GM12878 (cell line): ENCODE results near the gene STEAP3. TPM values are rescaled to one million over a fixed set of nuclear protein-coding genes. Genes with fewer than 3 reads are reported as not detected.

Source experiments
- ATAC-seq: fragments of 200-7000 bp; cut with Tn5 transposase; 3 replicates; pipeline ENCODE4 v1.9.1; 2020; ENCODE audit warnings: mild to moderate bottlenecking, moderate library complexity
- BruUV-seq: library from RNA; stranded (reverse); fragments of 400-500 nt; replicated peaks from 2 replicates; lab custom pipeline; 2021; lab: Mats Ljungman, UMichigan
- CTCF ChIA-PET: fragments of 300-600 bp; sonication (Branson Sonifier 250); formaldehyde crosslinking; extraction: SDS; loops from one replicate; lab custom pipeline; 2021; ENCODE audit warnings: inconsistent platforms; lab: Yijun Ruan, JAX
- POLR2A ChIA-PET: fragments of 350-600 bp; formaldehyde crosslinking; extraction: SDS; loops from one replicate; lab custom pipeline; 2021; ENCODE audit warnings: inconsistent platforms; lab: Charles Lee
- RAD21 ChIA-PET: fragments of 300-600 bp; sonication (Branson Sonifier 250); formaldehyde crosslinking; loops from one replicate; lab custom pipeline; 2023; ENCODE audit warnings: antibody characterized with exemption; ENCODE audit not compliant: unreplicated experiment; lab: Charles Lee
- SMC1A ChIA-PET: fragments of 300-600 bp; sonication (Branson Sonifier 250); formaldehyde crosslinking; loops from one replicate; lab custom pipeline; 2023; ENCODE audit not compliant: unreplicated experiment, uncharacterized antibody; lab: Charles Lee
- DNase-seq: peaks from one replicate; pipeline ENCODE4 v3.0.0-alpha.2; 2011; ENCODE audit warnings: low read depth, low spot score
- FAIRE-seq: peaks from 3 replicates; lab custom pipeline; 2011; peaks lifted over from hg19 to GRCh38; lab: Jason Lieb, UNC
- H2AFZ ChIP-seq: 2 replicates; pipeline ENCODE4 v1.6.0; 2011; ENCODE audit warnings: low read depth, low read length, control low read depth; ENCODE audit not compliant: control insufficient read depth
- H3K27ac ChIP-seq: 2 replicates; pipeline ENCODE4 v1.5.1; 2011; ENCODE audit warnings: control low read depth; ENCODE audit not compliant: control insufficient read depth, insufficient read depth
- H3K27me3 ChIP-seq, 2 experiments: replicated peaks in 1 of 2; 2 replicates each; pipeline versions ENCODE4 v1.6.0 to v1.6.1; 2011; ENCODE audit warnings: low read length in 1 of 2; ENCODE audit not compliant: control insufficient read depth in 2 of 2, insufficient read depth in 2 of 2
- H3K36me3 ChIP-seq, 2 experiments: 2 replicates each; pipeline ENCODE4 v1.5.1; 2011; ENCODE audit warnings: low read length in 1 of 2; ENCODE audit not compliant: control insufficient read depth in 2 of 2, insufficient read depth in 2 of 2
- H3K4me1 ChIP-seq: 2 replicates; pipeline ENCODE4 v1.6.1; 2011; ENCODE audit warnings: mild to moderate bottlenecking, low read length, moderate library complexity, mixed read lengths; ENCODE audit not compliant: control insufficient read depth, insufficient read depth
- H3K4me2 ChIP-seq: 2 replicates; pipeline ENCODE4 v1.6.0; 2011; ENCODE audit warnings: control low read depth; ENCODE audit not compliant: control insufficient read depth, insufficient read depth
- H3K4me3 ChIP-seq: fragments of 200-600 bp; sonication (generic); 2 replicates; pipeline ENCODE4 v1.5.1; 2016
- H3K79me2 ChIP-seq: 2 replicates; pipeline ENCODE4 v1.6.0; 2011; ENCODE audit warnings: low read length; ENCODE audit not compliant: control insufficient read depth, insufficient read depth
- H3K9ac ChIP-seq: 2 replicates; pipeline ENCODE4 v1.8.0; 2011; ENCODE audit warnings: low read length, control low read depth, mixed read lengths; ENCODE audit not compliant: control insufficient read depth, insufficient read depth
- H3K9me3 ChIP-seq: replicated peaks from 3 replicates; pipeline ENCODE4 v1.5.1; 2011; ENCODE audit warnings: mild to moderate bottlenecking, low read length; ENCODE audit not compliant: control insufficient read depth, insufficient read depth
- H4K20me1 ChIP-seq: 2 replicates; pipeline ENCODE4 v1.6.0; 2011; ENCODE audit not compliant: control insufficient read depth, insufficient read depth
- NFIC ChIP-seq: IDR thresholded peaks from 2 replicates; pipeline ENCODE4 v1.6.1; 2012; ENCODE audit warnings: low read depth, mild to moderate bottlenecking, inconsistent platforms, low read length, moderate library complexity
- SMAD1 ChIP-seq: fragments of 450-650 bp; IDR thresholded peaks from 2 replicates; pipeline ENCODE4 v1.6.1; 2018; ENCODE audit warnings: mild to moderate bottlenecking, low read depth; ENCODE audit not compliant: partially characterized antibody
- SPI1 ChIP-seq: IDR thresholded peaks from 2 replicates; pipeline ENCODE4 v1.6.1; 2011; ENCODE audit warnings: low read depth, mild to moderate bottlenecking, low read length, moderate library complexity, borderline replicate concordance; ENCODE audit not compliant: insufficient read depth
- STAT1 ChIP-seq: fragments of 450-650 bp; conservative IDR thresholded peaks from 2 replicates; pipeline ENCODE4 v1.6.1; 2014; ENCODE audit warnings: antibody characterized with exemption, mild to moderate bottlenecking
- WGBS: methylation state at CpG from one replicate; pipeline ENCODE4 v1.1.6; 2016; ENCODE audit warnings: low lambda C conversion rate; ENCODE audit not compliant: insufficient replicate concordance, insufficient coverage; ENCODE audit errors: missing lambda C conversion rate; 5-methylcytosine and 5-hydroxymethylcytosine counted together
- in situ Hi-C: fragments of 300-500 bp; cut with MboI; formaldehyde crosslinking; loops from 9 replicates; pipeline ENCODE4 v1.14.3; 2018; ENCODE audit warnings: mixed read lengths
- intact Hi-C: fragments of 100-400 bp; cut with micrococcal nuclease; formaldehyde crosslinking; loops from one replicate; pipeline ENCODE4 v1.14.2; 2022; ENCODE audit not compliant: unreplicated experiment
- polyA plus RNA-seq, 11 experiments: library from polyadenylated mRNA; depleted of rRNA in 4 of 11; unstranded in 6 of 11; stranded (reverse) in 5 of 11; fragments of >200 nt; fragmentation: Nextera tagmentation in 4 of 11; fragmentation: Illumina TruSeq in 1 of 11; extraction: Ambion mirVana in 4 of 11; extraction: Trizol in 1 of 11; gene quantifications; 1 replicate in 1 of 11; 2 replicates in 10 of 11; pipeline versions ENCODE4 v1.2.1 to v1.2.3, GENCODE V29; 2011 to 2016; ENCODE audit warnings: inconsistent platforms in 2 of 11, missing spikeins in 2 of 11, low read depth in 1 of 11
- total RNA-seq, 4 experiments: library from RNA; depleted of rRNA in 3 of 4; stranded (reverse); fragments of >200 nt in 3 of 4; fragmentation: Illumina TruSeq in 1 of 4; extraction: Trizol in 1 of 4; gene quantifications; 2 replicates each; pipeline versions ENCODE4 v1.2.1 to v1.2.3, GENCODE V29; 2013 to 2021
- TF ChIP-seq, protein P1 (sequence below): fragments of 150-350 bp; IDR thresholded peaks from 2 replicates; pipeline ENCODE4 v1.6.1; 2016; ENCODE audit warnings: low read depth, low read length
- TF ChIP-seq, protein P2 (sequence below): fragments of 450-650 bp; IDR thresholded peaks from 2 replicates; pipeline ENCODE4 v1.6.1; 2018; ENCODE audit warnings: borderline replicate concordance, mild to moderate bottlenecking; ENCODE audit not compliant: partially characterized antibody
- TF ChIP-seq, protein P3 (sequence below): fragments of 450-650 bp; conservative IDR thresholded peaks from 2 replicates; pipeline ENCODE4 v1.6.1; 2017; ENCODE audit warnings: mild to moderate bottlenecking, moderate library complexity

STEAP3 gene
- total and polyA plus RNA-seq, 10 of the 15 experiments (the other 5 are each of a cell fraction or from before 2014, with no cell fraction given): 0.42 to 8.3 (median 4.8) TPM

DNA sequence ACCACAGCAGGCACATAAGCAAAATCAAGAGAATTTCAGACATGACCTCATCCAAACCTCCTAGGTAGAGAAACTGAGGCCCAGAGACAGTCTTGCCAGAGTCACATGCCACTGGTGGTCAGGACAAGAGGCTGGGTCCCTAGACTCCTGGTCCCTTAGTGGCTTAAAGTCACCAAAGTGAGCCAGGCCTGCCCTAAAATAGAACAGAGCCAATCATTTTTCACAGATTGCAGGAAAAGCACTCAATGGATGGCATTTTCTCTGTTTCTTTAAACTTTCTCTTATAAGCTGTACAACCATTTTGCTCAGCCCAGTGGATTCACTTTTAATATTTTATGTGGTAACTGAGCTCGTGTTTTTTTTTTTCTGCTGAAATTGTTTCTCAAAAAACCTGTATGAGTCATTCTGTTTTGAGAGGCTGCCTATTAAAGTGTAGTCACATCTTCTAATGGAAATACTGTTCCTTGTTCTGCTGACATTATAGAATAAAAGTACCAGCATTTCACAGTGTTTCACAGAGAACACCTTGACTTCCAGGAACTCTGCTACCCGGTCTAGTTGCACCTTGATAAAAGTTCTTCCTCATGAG, 29.6 kb downstream of the STEAP3 start:
- intact Hi-C loops: no loop called here
- in situ Hi-C loops: no loop called here
- BruUV-seq: no TSS peak
- 41% methylated on average over 2 of the region's 2 CpGs for WGBS
- POLR2A ChIA-PET: interaction anchor here (0.6 kb wide), 1 partner anchor 259 kb away, joined by 3 read pairs; no protein-coding TSS in a partner anchor
- no peak overlapping the region for H3K4me2 ChIP-seq
- H3K36me3 ChIP-seq: no peaks in the 10 kb centered on the region; a peak in 1 of 4 replicates
- no peaks in the 10 kb centered on the region for H4K20me1 ChIP-seq
- H3K9me3 ChIP-seq: no peaks in the 10 kb centered on the region
- no peak overlapping the region for H3K27ac ChIP-seq
- H3K27me3 ChIP-seq: no peaks in the 10 kb centered on the region
- RAD21 ChIA-PET: no interaction called here
- no peak for TF ChIP-seq SMAD1
- TF ChIP-seq, protein P1, sequence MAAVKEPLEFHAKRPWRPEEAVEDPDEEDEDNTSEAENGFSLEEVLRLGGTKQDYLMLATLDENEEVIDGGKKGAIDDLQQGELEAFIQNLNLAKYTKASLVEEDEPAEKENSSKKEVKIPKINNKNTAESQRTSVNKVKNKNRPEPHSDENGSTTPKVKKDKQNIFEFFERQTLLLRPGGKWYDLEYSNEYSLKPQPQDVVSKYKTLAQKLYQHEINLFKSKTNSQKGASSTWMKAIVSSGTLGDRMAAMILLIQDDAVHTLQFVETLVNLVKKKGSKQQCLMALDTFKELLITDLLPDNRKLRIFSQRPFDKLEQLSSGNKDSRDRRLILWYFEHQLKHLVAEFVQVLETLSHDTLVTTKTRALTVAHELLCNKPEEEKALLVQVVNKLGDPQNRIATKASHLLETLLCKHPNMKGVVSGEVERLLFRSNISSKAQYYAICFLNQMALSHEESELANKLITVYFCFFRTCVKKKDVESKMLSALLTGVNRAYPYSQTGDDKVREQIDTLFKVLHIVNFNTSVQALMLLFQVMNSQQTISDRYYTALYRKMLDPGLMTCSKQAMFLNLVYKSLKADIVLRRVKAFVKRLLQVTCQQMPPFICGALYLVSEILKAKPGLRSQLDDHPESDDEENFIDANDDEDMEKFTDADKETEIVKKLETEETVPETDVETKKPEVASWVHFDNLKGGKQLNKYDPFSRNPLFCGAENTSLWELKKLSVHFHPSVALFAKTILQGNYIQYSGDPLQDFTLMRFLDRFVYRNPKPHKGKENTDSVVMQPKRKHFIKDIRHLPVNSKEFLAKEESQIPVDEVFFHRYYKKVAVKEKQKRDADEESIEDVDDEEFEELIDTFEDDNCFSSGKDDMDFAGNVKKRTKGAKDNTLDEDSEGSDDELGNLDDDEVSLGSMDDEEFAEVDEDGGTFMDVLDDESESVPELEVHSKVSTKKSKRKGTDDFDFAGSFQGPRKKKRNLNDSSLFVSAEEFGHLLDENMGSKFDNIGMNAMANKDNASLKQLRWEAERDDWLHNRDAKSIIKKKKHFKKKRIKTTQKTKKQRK: no peak
- TF ChIP-seq NFIC: no peak
- no peak for TF ChIP-seq SPI1
- TF ChIP-seq, protein P2, sequence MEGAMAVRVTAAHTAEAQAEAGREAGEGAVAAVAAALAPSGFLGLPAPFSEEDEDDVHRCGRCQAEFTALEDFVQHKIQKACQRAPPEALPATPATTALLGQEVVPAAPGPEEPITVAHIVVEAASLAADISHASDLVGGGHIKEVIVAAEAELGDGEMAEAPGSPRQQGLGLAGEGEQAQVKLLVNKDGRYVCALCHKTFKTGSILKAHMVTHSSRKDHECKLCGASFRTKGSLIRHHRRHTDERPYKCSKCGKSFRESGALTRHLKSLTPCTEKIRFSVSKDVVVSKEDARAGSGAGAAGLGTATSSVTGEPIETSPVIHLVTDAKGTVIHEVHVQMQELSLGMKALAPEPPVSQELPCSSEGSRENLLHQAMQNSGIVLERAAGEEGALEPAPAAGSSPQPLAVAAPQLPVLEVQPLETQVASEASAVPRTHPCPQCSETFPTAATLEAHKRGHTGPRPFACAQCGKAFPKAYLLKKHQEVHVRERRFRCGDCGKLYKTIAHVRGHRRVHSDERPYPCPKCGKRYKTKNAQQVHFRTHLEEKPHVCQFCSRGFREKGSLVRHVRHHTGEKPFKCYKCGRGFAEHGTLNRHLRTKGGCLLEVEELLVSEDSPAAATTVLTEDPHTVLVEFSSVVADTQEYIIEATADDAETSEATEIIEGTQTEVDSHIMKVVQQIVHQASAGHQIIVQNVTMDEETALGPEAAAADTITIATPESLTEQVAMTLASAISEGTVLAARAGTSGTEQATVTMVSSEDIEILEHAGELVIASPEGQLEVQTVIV: no peak
- TF ChIP-seq STAT1: no peak
- TF ChIP-seq, protein P3, sequence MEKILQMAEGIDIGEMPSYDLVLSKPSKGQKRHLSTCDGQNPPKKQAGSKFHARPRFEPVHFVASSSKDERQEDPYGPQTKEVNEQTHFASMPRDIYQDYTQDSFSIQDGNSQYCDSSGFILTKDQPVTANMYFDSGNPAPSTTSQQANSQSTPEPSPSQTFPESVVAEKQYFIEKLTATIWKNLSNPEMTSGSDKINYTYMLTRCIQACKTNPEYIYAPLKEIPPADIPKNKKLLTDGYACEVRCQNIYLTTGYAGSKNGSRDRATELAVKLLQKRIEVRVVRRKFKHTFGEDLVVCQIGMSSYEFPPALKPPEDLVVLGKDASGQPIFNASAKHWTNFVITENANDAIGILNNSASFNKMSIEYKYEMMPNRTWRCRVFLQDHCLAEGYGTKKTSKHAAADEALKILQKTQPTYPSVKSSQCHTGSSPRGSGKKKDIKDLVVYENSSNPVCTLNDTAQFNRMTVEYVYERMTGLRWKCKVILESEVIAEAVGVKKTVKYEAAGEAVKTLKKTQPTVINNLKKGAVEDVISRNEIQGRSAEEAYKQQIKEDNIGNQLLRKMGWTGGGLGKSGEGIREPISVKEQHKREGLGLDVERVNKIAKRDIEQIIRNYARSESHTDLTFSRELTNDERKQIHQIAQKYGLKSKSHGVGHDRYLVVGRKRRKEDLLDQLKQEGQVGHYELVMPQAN: no peak
- CTCF ChIA-PET: interaction anchor here (0.6 to 1.5 kb wide), 2 partner anchors 11 to 46 kb away, joined by 4 read pairs; no protein-coding TSS in a partner anchor
- no peaks in the 10 kb centered on the region for H3K4me1 ChIP-seq
- ATAC-seq (no peak), DNase-seq (no peak), FAIRE-seq (no peak)
- H3K4me3 ChIP-seq: no peak overlapping the region
- SMC1A ChIA-PET: interaction anchor here (1.3 kb wide), 1 partner anchor 28 kb away, joined by 3 read pairs; no protein-coding TSS in a partner anchor
- no peak overlapping the region for H2AFZ ChIP-seq
- H3K9ac ChIP-seq: no peak overlapping the region
- no peaks in the 10 kb centered on the region for H3K79me2 ChIP-seq
